GM12801 (cell line): ENCODE results near the gene CHST15.

Experiments used
- CTCF ChIP-seq: IDR thresholded peaks from one replicate; pipeline ENCODE4 v1.5.1; 2011; ENCODE audit warnings: control low read depth; ENCODE audit not compliant: insufficient read length; ENCODE audit errors: extremely low read depth

CHST15 gene

GRCh38 chr10:123972481-123973401, 120.7 kb downstream of the CHST15 start:
- TF ChIP-seq CTCF, result no peak

- TF ChIP-seq CTCF, result no peak
Measured at GRCh38 chr10:123970927-123971286, 122.5 kb downstream of the CHST15 start.

- no peak for TF ChIP-seq CTCF
Measured at GRCh38 chr10:123970207-123970926, 123.0 kb downstream of the CHST15 start.

- TF ChIP-seq CTCF, result no peak
Measured at GRCh38 chr10:123967626-123968243, 125.7 kb downstream of the CHST15 start.

GRCh38 chr10:123966896-123967231, 126.5 kb downstream of the CHST15 start:
- no peak for TF ChIP-seq CTCF

GRCh38 chr10:123965973-123966895, 127.2 kb downstream of the CHST15 start:
- no peak for TF ChIP-seq CTCF
